GM19025 (cell line): ENCODE measurements around the gene TICAM2.

Source experiments
- ATAC-seq: cut with Tn5 transposase; IDR thresholded peaks from one replicate; pipeline ENCODE4 v1.9.1; 2021; ENCODE audit warnings: mild to moderate bottlenecking, low read depth, moderate library complexity; ENCODE audit not compliant: unreplicated experiment

The TICAM2 gene

DNA sequence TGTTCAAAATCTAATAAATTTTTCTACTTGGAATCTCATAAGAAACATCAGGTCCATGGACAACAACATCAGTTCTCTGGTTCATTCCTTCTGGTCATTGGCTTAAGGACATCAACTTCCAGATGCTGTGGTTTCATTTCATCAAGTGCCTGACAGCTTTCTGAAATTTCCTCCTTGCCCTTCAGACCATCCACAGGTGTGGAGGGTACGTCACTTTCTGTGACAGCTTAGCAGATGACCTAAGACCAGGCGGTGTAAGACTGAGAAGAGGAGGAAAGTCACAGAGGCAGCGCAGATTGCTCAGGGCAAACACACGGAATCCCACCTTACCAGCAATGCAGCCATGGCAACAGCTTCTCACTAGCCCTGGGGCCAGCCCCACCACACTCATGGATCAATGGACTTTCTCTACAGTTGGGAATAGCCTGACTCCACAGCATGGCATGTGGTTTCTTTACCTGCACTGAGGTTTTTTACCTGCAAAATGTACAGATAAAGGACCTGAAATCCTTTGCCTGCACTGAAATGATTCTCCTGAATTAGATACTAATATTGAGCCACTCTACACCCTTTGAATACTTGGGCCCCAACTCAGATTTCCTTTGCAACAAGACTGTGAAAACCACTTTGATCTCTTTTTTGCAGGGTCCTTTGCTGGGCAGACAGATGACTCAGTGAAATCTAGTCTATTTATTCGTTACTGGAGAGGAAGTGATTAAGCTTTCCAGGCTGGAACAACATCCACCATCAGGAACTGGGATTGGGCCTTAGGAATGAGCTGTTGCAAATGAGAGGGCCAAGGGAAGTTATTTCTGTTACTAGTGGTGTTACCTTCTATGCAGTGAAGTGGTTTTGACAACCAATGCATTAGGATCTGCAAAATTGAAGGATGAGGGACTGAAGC lies 26.9 kb downstream of the TICAM2 start:
- no peak for ATAC-seq

DNA sequence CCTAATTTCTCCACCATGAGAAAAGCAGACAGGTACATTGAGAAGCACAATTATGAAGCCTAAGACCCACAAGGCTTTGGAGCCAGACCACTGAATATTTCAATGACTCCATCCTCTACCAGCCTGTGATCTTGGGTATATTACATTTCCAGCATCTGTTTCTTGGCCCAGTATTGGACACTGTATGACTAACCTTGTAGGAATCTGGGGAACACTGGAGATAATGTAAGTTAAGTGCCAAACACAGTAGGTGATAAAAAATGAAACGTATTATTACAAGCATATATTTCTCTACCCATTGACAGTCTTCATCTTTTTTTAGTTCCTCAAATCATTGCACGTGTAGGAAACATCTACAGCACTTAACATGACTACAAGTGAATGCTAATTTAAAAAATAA lies 29.1 kb downstream of the TICAM2 start:
- no peak for ATAC-seq

DNA sequence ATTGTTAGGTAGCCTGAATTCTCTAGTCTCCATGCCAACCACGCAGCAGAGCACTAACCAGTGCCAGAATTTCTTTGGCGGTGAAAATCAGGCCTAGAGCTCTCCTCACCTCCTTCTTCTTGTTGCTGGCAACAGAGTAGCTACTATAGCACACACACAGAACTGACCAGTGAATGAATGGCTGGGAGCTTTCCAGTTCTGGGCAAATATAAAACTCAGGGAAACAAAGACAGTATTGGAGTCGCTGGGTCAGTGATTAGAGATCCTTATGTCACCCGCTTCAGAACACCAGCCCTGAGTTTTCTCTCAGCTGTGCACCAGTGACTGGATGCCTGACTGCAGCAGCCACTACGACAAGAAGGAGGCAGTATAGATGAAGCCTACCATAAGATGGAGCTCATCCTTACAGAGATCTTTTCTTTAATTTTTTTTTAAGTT lies 30.8 kb downstream of the TICAM2 start:
- ATAC-seq, result no peak

GRCh38 chr5:115568668-115569067 lies 33.6 kb downstream of the TICAM2 start:
- ATAC-seq, result no peak

DNA sequence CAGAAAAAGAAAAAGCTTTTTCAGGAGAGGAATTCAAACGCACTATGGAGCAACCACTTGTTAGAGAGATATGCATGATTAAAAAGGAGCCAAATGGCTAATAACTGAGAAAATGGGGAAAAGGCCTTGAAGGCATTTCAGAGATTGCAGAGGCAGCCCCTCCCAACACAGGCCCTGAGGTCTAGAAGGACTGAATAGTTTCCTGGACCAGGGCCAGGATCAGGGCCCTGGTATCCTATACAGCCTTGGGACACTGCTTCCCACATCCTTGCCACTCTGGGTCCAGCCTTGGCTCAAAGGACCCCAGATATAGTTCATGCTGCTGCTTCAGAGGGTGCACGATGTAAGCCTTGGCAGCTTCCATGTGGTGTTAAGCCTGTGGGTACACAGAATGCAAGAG lies 37.0 kb downstream of the TICAM2 start:
- ATAC-seq, result no peak

GRCh38 chr5:115561176-115561575 lies 41.1 kb downstream of the TICAM2 start:
- no peak for ATAC-seq

- no peak for ATAC-seq
These were observed 42.8 kb downstream of the TICAM2 start for GRCh38 chr5:115559524-115559923.

DNA sequence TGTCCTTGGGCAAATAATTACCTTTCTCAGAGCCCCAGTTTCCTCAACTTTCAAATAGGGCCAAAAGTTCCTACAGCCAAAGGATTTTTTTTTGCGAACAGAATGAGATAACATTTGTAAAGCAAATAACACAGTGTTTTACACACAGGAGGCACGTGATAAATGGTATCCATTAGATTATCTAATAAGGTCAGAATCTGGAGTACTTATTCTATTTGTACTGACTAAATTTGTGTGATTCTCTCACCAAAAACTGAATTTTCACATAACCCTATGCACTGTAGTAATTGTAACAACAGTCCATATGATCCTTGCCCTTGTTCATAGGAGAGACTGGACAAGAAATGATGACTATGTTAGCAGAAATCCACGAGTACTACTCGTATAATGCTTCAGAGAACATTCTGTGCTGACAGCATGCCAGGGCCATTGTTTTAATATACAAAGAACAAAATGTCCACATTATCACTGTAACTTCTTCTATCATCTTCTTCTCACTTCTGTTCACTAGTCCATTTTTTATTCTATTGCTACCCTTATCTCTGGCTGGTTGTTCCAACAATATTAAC lies 43.8 kb downstream of the TICAM2 start:
- no peak for ATAC-seq

GRCh38 chr5:115557667-115558387 lies 44.5 kb downstream of the TICAM2 start:
- no peak for ATAC-seq

GRCh38 chr5:115556276-115556675 lies 46.0 kb downstream of the TICAM2 start:
- ATAC-seq, result no peak

DNA sequence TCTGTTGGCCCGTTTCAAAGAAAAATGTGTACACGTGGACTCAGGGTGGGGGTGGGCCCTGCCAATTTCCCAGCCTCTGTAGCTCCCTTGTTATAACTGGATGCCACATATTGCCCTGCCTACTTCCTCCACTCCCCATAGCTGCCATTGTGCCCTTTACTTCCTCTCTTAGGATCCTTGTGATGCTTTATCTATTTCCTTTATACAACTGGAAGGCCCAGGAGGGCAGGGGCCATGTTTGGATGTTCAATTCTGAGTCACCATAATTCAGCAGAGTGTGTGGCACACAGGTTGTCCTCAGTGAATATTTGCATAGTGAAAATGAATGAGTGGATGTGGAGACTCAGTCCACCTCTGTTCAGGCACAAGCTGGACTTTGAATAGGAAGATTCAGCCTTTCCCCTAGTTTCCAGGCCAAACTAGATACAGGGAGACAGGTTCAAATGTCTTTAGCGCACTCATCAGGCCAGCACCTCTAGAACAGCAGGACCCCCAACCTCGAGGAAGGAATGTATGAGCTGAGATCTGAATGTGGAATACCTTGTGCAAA lies 47.1 kb downstream of the TICAM2 start:
- ATAC-seq, result no peak

DNA sequence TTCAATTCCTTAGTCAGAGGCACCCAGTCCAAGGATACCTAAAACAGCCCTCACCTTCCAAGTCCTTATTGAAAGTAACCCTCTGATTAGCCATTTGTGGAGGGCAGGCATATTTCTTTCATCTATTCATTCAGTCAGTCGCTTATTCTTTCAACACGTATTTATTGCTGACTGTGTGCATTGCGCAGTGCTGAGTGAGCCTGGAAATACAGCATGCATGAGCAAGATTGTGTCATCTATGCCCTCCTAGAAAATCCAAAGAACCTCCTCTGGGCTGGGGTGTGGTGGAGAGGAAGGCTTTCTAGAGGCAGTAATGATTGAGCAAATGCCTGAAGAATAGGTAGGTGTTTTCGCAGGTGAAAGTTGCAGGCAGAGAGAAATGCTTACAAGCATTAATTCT lies 49.2 kb downstream of the TICAM2 start:
- no peak for ATAC-seq

GRCh38 chr5:115551415-115551814 lies 50.9 kb downstream of the TICAM2 start:
- ATAC-seq, result no peak

- ATAC-seq, result no peak
These were observed 53.1 kb downstream of the TICAM2 start for GRCh38 chr5:115549154-115549553.

DNA sequence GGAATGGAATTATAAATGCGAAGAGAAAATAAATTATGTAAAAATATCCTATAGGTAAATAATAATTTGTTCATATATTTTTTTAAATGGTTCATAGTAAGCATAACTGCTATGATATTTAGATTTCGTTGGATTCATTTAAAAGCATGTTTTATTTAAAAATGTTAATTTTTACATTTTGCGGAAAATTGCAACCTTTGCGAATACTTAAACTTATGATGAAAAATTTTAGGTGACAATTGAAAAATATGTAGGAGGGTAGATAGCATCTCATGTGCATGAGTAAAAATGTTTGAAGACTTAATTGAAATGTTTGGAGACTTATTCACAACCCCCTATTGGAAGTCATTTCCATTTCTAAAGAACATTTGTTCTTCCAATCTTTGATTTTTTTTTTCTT lies 53.6 kb downstream of the TICAM2 start:
- no peak for ATAC-seq

DNA sequence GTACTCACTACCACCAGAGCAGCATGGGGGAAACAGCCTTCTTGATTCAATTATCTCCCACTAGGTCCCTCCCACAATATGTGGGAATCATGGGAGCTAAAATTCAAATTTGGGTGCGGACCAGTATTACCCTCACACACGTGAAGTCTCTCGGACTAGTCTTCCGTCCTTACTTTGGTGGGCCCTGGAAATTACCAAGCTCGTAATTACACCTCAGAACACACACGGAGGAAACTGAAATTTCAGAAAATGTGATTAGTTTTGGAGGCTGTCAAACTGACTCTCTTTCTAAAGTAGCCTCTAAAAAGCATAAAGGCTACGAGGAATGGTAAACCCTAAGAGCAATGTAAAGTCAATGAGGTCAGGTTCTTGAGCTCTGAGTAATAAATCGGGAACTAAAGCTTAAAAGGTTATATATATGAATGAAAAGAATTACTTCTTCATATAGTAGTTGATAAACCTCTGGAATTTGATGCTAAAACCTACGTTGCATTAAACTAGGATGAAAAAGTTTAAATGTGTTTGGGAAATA lies 56.9 kb downstream of the TICAM2 start:
- no peak for ATAC-seq

DNA sequence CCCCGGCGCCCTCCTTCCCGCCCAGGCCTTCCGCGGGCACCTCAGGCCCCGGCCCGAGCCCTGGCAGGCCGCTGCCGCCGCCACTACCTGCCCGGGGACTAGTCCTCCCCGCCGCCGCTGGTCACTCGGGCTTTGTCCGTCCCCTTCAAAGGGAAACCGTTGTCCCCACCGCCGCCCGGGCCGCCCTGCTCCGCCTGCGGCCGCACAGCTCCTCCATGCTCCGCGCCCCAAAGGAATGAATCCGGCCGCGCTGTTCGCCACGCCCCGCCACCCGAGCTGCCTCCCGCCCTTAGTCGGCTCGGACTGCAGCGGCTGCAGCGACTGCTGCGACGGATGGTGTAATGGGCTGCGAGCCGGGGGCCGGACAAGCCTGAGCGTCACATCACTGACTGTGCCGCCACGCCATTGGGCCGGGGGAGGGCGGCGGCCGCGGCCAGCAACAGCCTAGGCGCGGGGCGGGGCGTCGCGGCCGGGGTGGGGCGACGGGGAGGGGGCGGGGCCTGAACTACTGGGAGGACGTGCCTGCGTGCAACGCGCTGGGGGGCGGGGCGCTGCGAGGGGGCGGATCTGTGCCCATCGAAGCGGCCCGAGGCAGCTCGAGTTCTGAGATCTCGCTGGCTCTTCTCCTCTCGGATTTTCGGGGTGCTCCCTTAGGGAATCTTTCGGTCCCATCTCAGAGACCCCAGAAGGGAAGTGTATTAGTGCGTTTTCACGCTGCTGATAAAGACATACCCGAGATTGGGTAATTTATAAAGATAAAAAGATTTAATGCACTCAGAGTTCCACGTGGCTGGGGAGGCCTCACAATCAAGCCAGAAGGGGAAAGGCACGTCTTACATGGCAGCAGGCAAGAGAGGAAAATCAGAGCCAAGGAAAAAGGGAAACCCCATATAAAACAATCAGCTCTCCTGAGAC lies 57.6 kb downstream of the TICAM2 start, which contains the start of gene FEM1C:
Gene FEM1C (minus strand): TSS at position 340 of the 915 bp plus-strand sequence. CDS start 1,282 bp downstream, outside the sequence.
- peak; percentile 97 for ATAC-seq

DNA sequence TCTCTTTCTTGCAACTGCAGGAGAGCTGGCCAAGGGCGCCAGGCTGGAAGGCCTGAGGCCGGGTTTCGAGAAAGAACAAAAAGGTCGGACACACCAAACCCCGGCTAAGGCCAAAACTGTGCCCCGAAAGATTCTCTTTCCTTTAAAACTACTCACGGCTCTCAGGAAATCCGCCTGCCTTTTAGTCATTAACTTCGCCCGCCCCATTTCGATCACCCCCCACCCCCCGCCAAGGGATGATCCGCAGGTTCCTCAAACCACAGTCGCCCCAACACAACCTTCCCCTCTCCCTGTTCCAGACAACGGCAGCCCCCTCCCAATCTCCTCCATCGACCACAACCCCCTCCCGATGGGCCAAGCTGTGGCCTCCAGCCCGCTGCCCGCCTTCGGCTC lies 58.2 kb downstream of the TICAM2 start:
- peak; percentile 2 for ATAC-seq

- peak; percentile 21 for ATAC-seq
These were observed 58.8 kb downstream of the TICAM2 start for GRCh38 chr5:115543365-115544042.
